ENCODE results near the gene TRPC1. TPM values are rescaled to one million over a fixed set of nuclear protein-coding genes. Genes with fewer than 3 reads are reported as not detected.

Gene TRPC1
- total RNA-seq, 1 experiment from 2014 or later: 18.6 TPM

GRCh38 chr3:142693136-142693853, 30.5 kb upstream of the TRPC1 start:
- H2BK20ac ChIP-seq (ENCODE audit: low read depth, low read length, poor library complexity, severe bottlenecking): no peak overlapping the region
- no peak overlapping the region for H3K14ac ChIP-seq (ENCODE audit: insufficient read depth, low read length)
- H3K9me3 ChIP-seq (ENCODE audit: control insufficient read depth, low read depth, low read length): no peaks in the 10 kb centered on the region
- H3K23me2 ChIP-seq (ENCODE audit: insufficient read length, low read depth, low read length, poor library complexity, severe bottlenecking): no peaks in the 10 kb centered on the region
- no peaks in the 10 kb centered on the region for H3K4me1 ChIP-seq (ENCODE audit: insufficient read depth, low read length)
- H2BK15ac ChIP-seq (ENCODE audit: low read depth, low read length): no peak overlapping the region
- H2AK5ac ChIP-seq (ENCODE audit: insufficient read length, low read length): no peak overlapping the region
- DNase-seq: no peak
- H3K4me1 Mint-ChIP-seq: no peaks in the 10 kb centered on the region
- H3K27ac Mint-ChIP-seq: no peak overlapping the region
- peaks cover 0 to 2% (median 0%) of the 10 kb centered on the region in 3 experiments; a peak in 3 of 7 replicates for H3K36me3 Mint-ChIP-seq (ENCODE audit: insufficient read depth in 1 of 3, low read depth in 3 of 3)
- no peak overlapping the region for H3K4ac ChIP-seq (ENCODE audit: low read depth, low read length)
- H3K18ac ChIP-seq (ENCODE audit: insufficient read length, low read depth, low read length): no peak overlapping the region
- H3K9ac ChIP-seq (ENCODE audit: extremely low read depth, insufficient read length, low read length): no peak overlapping the region
- H3K27me3 Mint-ChIP-seq (ENCODE audit: low read depth): no peaks in the 10 kb centered on the region
- H3K4me2 ChIP-seq (ENCODE audit: insufficient read depth, insufficient read length, low read length): no peak overlapping the region
- H4K5ac ChIP-seq (ENCODE audit: insufficient read length, low read depth, low read length): no peak overlapping the region
- no peak overlapping the region for H2BK120ac ChIP-seq (ENCODE audit: low read depth, low read length, poor library complexity, severe bottlenecking)
- no peaks in the 10 kb centered on the region for H3K27me3 ChIP-seq (ENCODE audit: insufficient read depth, low read length)
- no peak overlapping the region for H3T11ph ChIP-seq (ENCODE audit: low read length)
- H2BK5ac ChIP-seq (ENCODE audit: insufficient read length, low read length): no peak overlapping the region
- H3K56ac ChIP-seq (ENCODE audit: insufficient read length, low read depth, low read length): no peak overlapping the region
- H3K79me1 ChIP-seq (ENCODE audit: insufficient read depth, low read depth, low read length, poor library complexity, severe bottlenecking): no peaks in the 10 kb centered on the region
- H3K23ac ChIP-seq (ENCODE audit: insufficient read length, low read depth, low read length): no peak overlapping the region
- H2BK12ac ChIP-seq (ENCODE audit: insufficient read length, low read depth, low read length): no peak overlapping the region
- no CpG with 5 or more reads among the region's 7 CpGs for WGBS (ENCODE audit: extremely low coverage, insufficient read length, low lambda C conversion rate)
- H2AFZ ChIP-seq (ENCODE audit: low read length): no peak overlapping the region
- H4K91ac ChIP-seq (ENCODE audit: insufficient read length, low read depth, low read length): no peak overlapping the region
- H3K79me2 ChIP-seq (ENCODE audit: insufficient read depth, low read length): no peaks in the 10 kb centered on the region
- no peak overlapping the region for H3K4me3 Mint-ChIP-seq
- no peak overlapping the region for H4K8ac ChIP-seq (replicated peaks; ENCODE audit: insufficient read length, low read depth, low read length)
- no peak overlapping the region for H3K27ac ChIP-seq (ENCODE audit: insufficient read length, low read depth, low read length)
- H4K20me1 ChIP-seq (ENCODE audit: control insufficient read depth, insufficient read depth, insufficient read length): no peaks in the 10 kb centered on the region
- no peaks in the 10 kb centered on the region for H3K9me3 Mint-ChIP-seq
- no peak for TF ChIP-seq CTCF (conservative IDR thresholded peaks at IDR 0.05)
